ENCODE measurements around the gene MED23. TPM values are rescaled to one million over a fixed set of nuclear protein-coding genes. Genes with fewer than 3 reads are reported as not detected.

The MED23 gene
- total RNA-seq, 1 experiment from 2014 or later: 19.1 TPM

GRCh38 chr6:131636880-131637792, 9.1 kb upstream of the MED23 start, which contains the start of gene ENPP3:
Gene ENPP3 (plus strand): TSS chr6:131637302. CDS start chr6:131637385, 83 bp downstream.
- Mint-ChIP-seq H3K27me3 (ENCODE audit: insufficient read depth, unreplicated experiment) (peaks cover 4% of the 10 kb centered on the region), H3K27ac (ENCODE audit: unreplicated experiment) (no peak within 1 kb of the TSS), H3K36me3 (ENCODE audit: insufficient read depth, unreplicated experiment) (no peaks in the 10 kb centered on the region), H3K9me3 (ENCODE audit: unreplicated experiment) (no peaks in the 10 kb centered on the region), H3K4me3 (ENCODE audit: unreplicated experiment) (no peak within 1 kb of the TSS), H3K4me1 (ENCODE audit: low read depth, unreplicated experiment) (no peaks in the 10 kb centered on the region)
- intact Hi-C loops (cut with micrococcal nuclease; ENCODE audit: unreplicated experiment): no loop called here
- Histone ChIP-seq H3K9me3 (no peaks in the 10 kb centered on the region), H3K27me3 (replicated peaks; ENCODE audit: control insufficient read depth, insufficient read depth, low read length) (no peaks in the 10 kb centered on the region), H3K4me1 (no peaks in the 10 kb centered on the region), H3K4me3 (ENCODE audit: low read depth, low read length) (no peak within 1 kb of the TSS), H3K36me3 (ENCODE audit: control insufficient read depth, insufficient read depth, low read length) (no peaks in the 10 kb centered on the region)
- no peak for DNase-seq
- no TSS peak for BruUV-seq (replicated peaks)
- CTCF ChIA-PET: interaction anchor here (3.8 kb wide), 1 partner anchor 9 kb away, joined by 18 read pairs; the partner anchor contains the start of gene MED23
- POLR2A ChIA-PET: no interaction called here
- no peak for TF ChIP-seq CTCF (IDR thresholded peaks at IDR 0.05; ENCODE audit: insufficient read depth in 1 of 2, low read depth in 1 of 2, low read length in 1 of 2, severe bottlenecking in 1 of 2, unreplicated experiment in 1 of 2)

- ChIA-PET POLR2A (no interaction called here), CTCF (no interaction called here)
- Mint-ChIP-seq H3K27ac (ENCODE audit: unreplicated experiment) (no peak overlapping the region), H3K4me1 (ENCODE audit: low read depth, unreplicated experiment) (no peaks in the 10 kb centered on the region), H3K36me3 (ENCODE audit: insufficient read depth, unreplicated experiment) (no peaks in the 10 kb centered on the region), H3K4me3 (ENCODE audit: unreplicated experiment) (no peak overlapping the region), H3K9me3 (ENCODE audit: unreplicated experiment) (no peaks in the 10 kb centered on the region), H3K27me3 (ENCODE audit: insufficient read depth, unreplicated experiment) (peaks cover 4% of the 10 kb centered on the region)
- TF ChIP-seq CTCF (IDR thresholded peaks at IDR 0.05; ENCODE audit: insufficient read depth in 1 of 2, low read depth in 1 of 2, low read length in 1 of 2, severe bottlenecking in 1 of 2, unreplicated experiment in 1 of 2): no peak
- intact Hi-C loops (cut with micrococcal nuclease; ENCODE audit: unreplicated experiment): no loop called here
- H3K4me1 ChIP-seq: no peaks in the 10 kb centered on the region
- BruUV-seq (replicated peaks): no TSS peak
- H3K27me3 ChIP-seq (replicated peaks; ENCODE audit: control insufficient read depth, insufficient read depth, low read length): no peaks in the 10 kb centered on the region
- no peak for DNase-seq
- no peaks in the 10 kb centered on the region for H3K9me3 ChIP-seq
- H3K36me3 ChIP-seq (ENCODE audit: control insufficient read depth, insufficient read depth, low read length): no peaks in the 10 kb centered on the region
- no peak overlapping the region for H3K4me3 ChIP-seq (ENCODE audit: low read depth, low read length)
Measured at GRCh38 chr6:131635384-131636340, 7.6 kb upstream of the MED23 start.

DNA sequence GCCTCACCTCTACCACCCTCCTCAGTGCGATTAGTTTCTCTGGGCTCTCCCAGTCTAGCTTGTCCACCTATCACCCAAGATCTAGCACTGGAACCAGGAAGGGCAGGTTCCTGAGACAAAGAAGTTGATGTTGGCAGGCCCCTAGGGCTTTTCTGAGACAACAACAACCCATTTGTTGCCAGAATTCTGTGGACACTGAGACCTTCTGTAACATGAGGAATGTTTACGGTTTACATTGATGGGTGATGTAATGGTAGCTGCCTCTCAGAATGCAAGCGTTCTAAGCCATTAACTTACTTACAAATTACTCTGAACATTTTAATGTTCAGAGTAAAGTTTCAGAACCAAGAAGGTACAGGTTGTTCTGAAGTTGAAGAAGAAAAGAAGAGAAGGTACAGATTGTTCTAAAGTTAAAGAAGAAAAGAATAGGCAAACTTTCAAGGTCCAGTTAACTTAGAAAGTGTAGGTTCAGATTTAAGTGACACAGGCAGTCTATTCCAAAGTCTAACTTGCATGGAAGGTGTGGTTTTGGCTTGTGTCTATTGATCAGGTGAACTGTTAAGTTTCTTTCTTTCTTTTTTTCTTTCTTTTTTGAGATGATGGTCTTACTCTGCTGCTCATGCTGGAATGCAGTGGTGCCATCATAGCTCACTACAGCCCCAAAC, 3.7 kb upstream of the MED23 start:
- 0 out of 2 replicates have a peak, but pooled peaks cover 5% of the 10 kb centered on the region for H3K4me1 ChIP-seq
- Mint-ChIP-seq H3K9me3 (ENCODE audit: unreplicated experiment) (no peaks in the 10 kb centered on the region), H3K4me1 (ENCODE audit: low read depth, unreplicated experiment) (no peaks in the 10 kb centered on the region), H3K36me3 (ENCODE audit: insufficient read depth, unreplicated experiment) (no peaks in the 10 kb centered on the region), H3K27me3 (ENCODE audit: insufficient read depth, unreplicated experiment) (no peaks in the 10 kb centered on the region), H3K4me3 (ENCODE audit: unreplicated experiment) (no peak overlapping the region), H3K27ac (ENCODE audit: unreplicated experiment) (no peak overlapping the region)
- no peaks in the 10 kb centered on the region for H3K36me3 ChIP-seq (ENCODE audit: control insufficient read depth, insufficient read depth, low read length)
- intact Hi-C loops (cut with micrococcal nuclease; ENCODE audit: unreplicated experiment): no loop called here
- ChIA-PET CTCF (interaction anchor here (0.6 kb wide), 1 partner anchor 59 kb away, joined by 3 read pairs; no protein-coding TSS in a partner anchor), POLR2A (no interaction called here)
- BruUV-seq (replicated peaks): no TSS peak
- H3K4me3 ChIP-seq (ENCODE audit: low read depth, low read length): no peak overlapping the region
- TF ChIP-seq CTCF (IDR thresholded peaks at IDR 0.05; ENCODE audit: insufficient read depth in 1 of 2, low read depth in 1 of 2, low read length in 1 of 2, severe bottlenecking in 1 of 2, unreplicated experiment in 1 of 2): no peak
- no peaks in the 10 kb centered on the region for H3K27me3 ChIP-seq (replicated peaks; ENCODE audit: control insufficient read depth, insufficient read depth, low read length)
- H3K9me3 ChIP-seq: no peaks in the 10 kb centered on the region
- no peak for DNase-seq
